ENCODE data around the gene GPRC5B.

DNA sequence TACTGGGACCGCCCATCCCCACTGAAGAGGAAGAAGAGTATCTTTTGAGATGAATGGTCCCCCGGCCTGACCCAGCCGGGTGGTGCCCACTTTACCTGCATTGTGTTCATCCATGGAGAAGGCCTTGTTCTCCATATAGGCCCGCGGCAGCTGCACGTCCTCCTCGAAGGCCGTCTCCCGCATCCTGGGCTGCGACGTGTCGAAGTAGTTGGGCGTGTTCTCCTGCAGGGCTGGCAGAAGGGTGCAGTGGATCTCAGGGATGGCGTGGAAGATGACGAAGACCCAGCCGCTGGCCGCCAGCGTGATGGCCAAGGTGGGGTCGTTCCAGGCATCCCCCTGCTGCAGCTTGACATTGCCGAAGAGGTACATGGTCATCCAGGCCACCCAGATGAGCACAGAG, 12.9 kb downstream of the GPRC5B start:
- TF ChIP-seq, protein P1, sequence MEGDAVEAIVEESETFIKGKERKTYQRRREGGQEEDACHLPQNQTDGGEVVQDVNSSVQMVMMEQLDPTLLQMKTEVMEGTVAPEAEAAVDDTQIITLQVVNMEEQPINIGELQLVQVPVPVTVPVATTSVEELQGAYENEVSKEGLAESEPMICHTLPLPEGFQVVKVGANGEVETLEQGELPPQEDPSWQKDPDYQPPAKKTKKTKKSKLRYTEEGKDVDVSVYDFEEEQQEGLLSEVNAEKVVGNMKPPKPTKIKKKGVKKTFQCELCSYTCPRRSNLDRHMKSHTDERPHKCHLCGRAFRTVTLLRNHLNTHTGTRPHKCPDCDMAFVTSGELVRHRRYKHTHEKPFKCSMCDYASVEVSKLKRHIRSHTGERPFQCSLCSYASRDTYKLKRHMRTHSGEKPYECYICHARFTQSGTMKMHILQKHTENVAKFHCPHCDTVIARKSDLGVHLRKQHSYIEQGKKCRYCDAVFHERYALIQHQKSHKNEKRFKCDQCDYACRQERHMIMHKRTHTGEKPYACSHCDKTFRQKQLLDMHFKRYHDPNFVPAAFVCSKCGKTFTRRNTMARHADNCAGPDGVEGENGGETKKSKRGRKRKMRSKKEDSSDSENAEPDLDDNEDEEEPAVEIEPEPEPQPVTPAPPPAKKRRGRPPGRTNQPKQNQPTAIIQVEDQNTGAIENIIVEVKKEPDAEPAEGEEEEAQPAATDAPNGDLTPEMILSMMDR (conservative IDR thresholded peaks at IDR 0.05): no peak
- no peak for TF ChIP-seq ZFX (IDR thresholded peaks at IDR 0.05)
